A172 (cell line): ENCODE measurements around the gene LZTR1. TPM values are rescaled to one million over a fixed set of nuclear protein-coding genes. Genes with fewer than 3 reads are reported as not detected.

ENCODE experiments used
- DNase-seq: peaks from one replicate; pipeline ENCODE4 v3.0.0-alpha.2; 2015; ENCODE audit warnings: low spot score
- total RNA-seq: library from RNA; depleted of rRNA; stranded (reverse); fragments of >200 nt; shearing (Covaris generic); gene quantifications from 2 replicates; pipeline ENCODE4 v1.2.3, GENCODE V29; 2014

The LZTR1 gene
- total RNA-seq, 1 experiment from 2014 or later = 18.9 TPM

- no peak for DNase-seq
These were observed 15.9 kb upstream of the LZTR1 start for GRCh38 chr22:20965888-20966855.

- DNase-seq = no peak
These were observed 15.0 kb upstream of the LZTR1 start, which contains the start of gene AIFM3 for GRCh38 chr22:20966883-20967696. TSS of gene AIFM3 (plus strand) at chr22:20967255. CDS start at chr22:20967945, 690 bp downstream.

GRCh38 chr22:20967697-20968211 is 14.3 kb upstream of the LZTR1 start:
- DNase-seq = no peak

- no peak for DNase-seq
These were observed 13.7 kb upstream of the LZTR1 start for GRCh38 chr22:20968281-20968977.

GRCh38 chr22:20970939-20971657 is 11.0 kb upstream of the LZTR1 start:
- DNase-seq = no peak

GRCh38 chr22:20972014-20972694 is 9.9 kb upstream of the LZTR1 start:
- DNase-seq = peak; percentile 23

- DNase-seq = no peak
These were observed 9.0 kb upstream of the LZTR1 start for GRCh38 chr22:20972933-20973577.

- no peak for DNase-seq
These were observed 8.3 kb upstream of the LZTR1 start for GRCh38 chr22:20973634-20974286.

- no peak for DNase-seq
These were observed 7.7 kb upstream of the LZTR1 start for GRCh38 chr22:20974336-20974955.

- no peak for DNase-seq
These were observed 6.4 kb upstream of the LZTR1 start for GRCh38 chr22:20975541-20976290.

GRCh38 chr22:20976291-20976877 is 5.7 kb upstream of the LZTR1 start:
- no peak for DNase-seq

- no peak for DNase-seq
These were observed 5.1 kb upstream of the LZTR1 start for GRCh38 chr22:20977019-20977418.

- DNase-seq = no peak
These were observed 4.5 kb upstream of the LZTR1 start for GRCh38 chr22:20977516-20978170.

GRCh38 chr22:20978419-20978818 is 3.7 kb upstream of the LZTR1 start:
- DNase-seq = no peak

- DNase-seq = no peak
These were observed 2.8 kb upstream of the LZTR1 start for GRCh38 chr22:20979243-20979809.

GRCh38 chr22:20979940-20980453 is 2.1 kb upstream of the LZTR1 start:
- DNase-seq = no peak

- no peak for DNase-seq
These were observed 1.6 kb upstream of the LZTR1 start for GRCh38 chr22:20980523-20980922.
